OCI-LY7 (cell line): ENCODE results near the gene PLCG1. TPM values are rescaled to one million over a fixed set of nuclear protein-coding genes. Genes with fewer than 3 reads are reported as not detected.

Experiments
- BruUV-seq: library from RNA; stranded (reverse); fragments of 400-500 nt; replicated peaks from 2 replicates; lab custom pipeline; 2021; lab: Mats Ljungman, UMichigan
- CTCF ChIA-PET: fragments of 300-600 bp; sonication (Branson Sonifier 250); formaldehyde crosslinking; loops from one replicate; lab custom pipeline; 2022; ENCODE audit warnings: antibody characterized with exemption; ENCODE audit not compliant: unreplicated experiment; lab: Charles Lee
- POLR2A ChIA-PET: fragments of 300-600 bp; sonication (Branson Sonifier 250); formaldehyde crosslinking; loops from one replicate; lab custom pipeline; 2022; ENCODE audit warnings: antibody characterized with exemption; lab: Charles Lee
- DNase-seq: peaks from one replicate; pipeline ENCODE4 v3.0.0-alpha.2; 2015; ENCODE audit warnings: low spot score
- H2AFZ ChIP-seq: fragments of 200-600 bp; sonication (generic), shearing (Covaris generic); 2 replicates; pipeline ENCODE4 v1.6.1; 2014; ENCODE audit warnings: mild to moderate bottlenecking, antibody characterized with exemption, low read length, moderate library complexity
- H3K27ac ChIP-seq: fragments of 200-600 bp; sonication (generic); 2 replicates; pipeline ENCODE4 v1.5.1; 2014; ENCODE audit warnings: mixed run types, low read depth, mild to moderate bottlenecking, moderate library complexity, low read length, inconsistent platforms; ENCODE audit not compliant: poor library complexity, severe bottlenecking
- H3K36me3 ChIP-seq: fragments of 200-600 bp; sonication (generic); 2 replicates; pipeline ENCODE4 v1.6.1; 2014; ENCODE audit warnings: mild to moderate bottlenecking, antibody characterized with exemption, low read length, moderate library complexity, mixed read lengths; ENCODE audit not compliant: insufficient read depth
- H3K4me1 ChIP-seq: fragments of 200-600 bp; sonication (generic); 2 replicates; pipeline ENCODE4 v1.5.1; 2014; ENCODE audit warnings: mild to moderate bottlenecking, low read length; ENCODE audit not compliant: insufficient read depth, poor library complexity, severe bottlenecking
- H3K4me2 ChIP-seq: fragments of 200-600 bp; sonication (generic); 2 replicates; pipeline ENCODE4 v1.6.1; 2014; ENCODE audit warnings: mild to moderate bottlenecking, low read length
- H3K4me3 ChIP-seq: fragments of 200-600 bp; sonication (generic); 2 replicates; pipeline ENCODE4 v1.5.1; 2014; ENCODE audit warnings: mild to moderate bottlenecking, low read depth, low read length; ENCODE audit not compliant: poor library complexity, severe bottlenecking
- H3K79me2 ChIP-seq: fragments of 200-600 bp; sonication (generic); 2 replicates; pipeline ENCODE4 v1.6.1; 2016; ENCODE audit warnings: low read depth, mild to moderate bottlenecking, low read length, moderate library complexity, mixed read lengths; ENCODE audit not compliant: insufficient read depth
- H3K9me2 ChIP-seq: fragments of 200-600 bp; sonication (generic); 2 replicates; pipeline ENCODE4 v1.6.1; 2016; ENCODE audit warnings: mild to moderate bottlenecking, low read length, mixed read lengths; ENCODE audit not compliant: insufficient read depth
- H3K9me3 ChIP-seq: fragments of 200-600 bp; sonication (generic); 2 replicates; pipeline ENCODE4 v1.6.1; 2014; ENCODE audit warnings: mild to moderate bottlenecking, mixed run types, low read length, mixed read lengths
- H4K20me1 ChIP-seq: fragments of 200-600 bp; sonication (generic); 2 replicates; pipeline ENCODE4 v1.6.1; 2014; ENCODE audit warnings: mild to moderate bottlenecking, antibody characterized with exemption, low read length, moderate library complexity, mixed read lengths; ENCODE audit not compliant: insufficient read depth
- EZH2phosphoT487 ChIP-seq: fragments of 200-600 bp; sonication (generic); IDR thresholded peaks from 2 replicates; pipeline ENCODE4 v1.6.1; 2018; ENCODE audit warnings: low read depth, borderline replicate concordance, mild to moderate bottlenecking, mixed run types, antibody characterized with exemption, low read length, moderate library complexity, mixed read lengths
- intact Hi-C: fragments of 100-400 bp; cut with micrococcal nuclease; formaldehyde crosslinking; loops from one replicate; pipeline ENCODE4 v1.10.0; 2022; ENCODE audit not compliant: unreplicated experiment
- total RNA-seq, 2 experiments: library from RNA; depleted of rRNA in 1 of 2; stranded (reverse); fragments of >200 nt in 1 of 2; shearing (Covaris generic) in 1 of 2; gene quantifications; 2 replicates each; pipeline ENCODE4 v1.2.3, GENCODE V29; 2014 to 2022
- TF ChIP-seq, protein P1 (sequence below): fragments of 200-600 bp; sonication (generic); conservative IDR thresholded peaks from 2 replicates; pipeline ENCODE4 v1.5.1; 2014; ENCODE audit warnings: mild to moderate bottlenecking, antibody characterized with exemption, low read length, moderate library complexity, mixed read lengths

The PLCG1 gene
- total RNA-seq, 2 experiments from 2014 or later: 103 to 121 TPM

- no peaks in the 10 kb centered on the region for H3K9me3 ChIP-seq
- TF ChIP-seq, protein P1, sequence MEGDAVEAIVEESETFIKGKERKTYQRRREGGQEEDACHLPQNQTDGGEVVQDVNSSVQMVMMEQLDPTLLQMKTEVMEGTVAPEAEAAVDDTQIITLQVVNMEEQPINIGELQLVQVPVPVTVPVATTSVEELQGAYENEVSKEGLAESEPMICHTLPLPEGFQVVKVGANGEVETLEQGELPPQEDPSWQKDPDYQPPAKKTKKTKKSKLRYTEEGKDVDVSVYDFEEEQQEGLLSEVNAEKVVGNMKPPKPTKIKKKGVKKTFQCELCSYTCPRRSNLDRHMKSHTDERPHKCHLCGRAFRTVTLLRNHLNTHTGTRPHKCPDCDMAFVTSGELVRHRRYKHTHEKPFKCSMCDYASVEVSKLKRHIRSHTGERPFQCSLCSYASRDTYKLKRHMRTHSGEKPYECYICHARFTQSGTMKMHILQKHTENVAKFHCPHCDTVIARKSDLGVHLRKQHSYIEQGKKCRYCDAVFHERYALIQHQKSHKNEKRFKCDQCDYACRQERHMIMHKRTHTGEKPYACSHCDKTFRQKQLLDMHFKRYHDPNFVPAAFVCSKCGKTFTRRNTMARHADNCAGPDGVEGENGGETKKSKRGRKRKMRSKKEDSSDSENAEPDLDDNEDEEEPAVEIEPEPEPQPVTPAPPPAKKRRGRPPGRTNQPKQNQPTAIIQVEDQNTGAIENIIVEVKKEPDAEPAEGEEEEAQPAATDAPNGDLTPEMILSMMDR: no peak
- TF ChIP-seq EZH2phosphoT487: no peak
- H3K9me2 ChIP-seq: no peaks in the 10 kb centered on the region
- H3K4me3 ChIP-seq: no peak overlapping the region
- intact Hi-C loops: no loop called here
- ChIA-PET POLR2A (interaction anchor here (1.4 to 1.5 kb wide), 3 partner anchors 9 to 12 kb away, joined by 3 to 6 read pairs (median 3); no protein-coding TSS in a partner anchor), CTCF (no interaction called here)
- BruUV-seq: no TSS peak
- no peak overlapping the region for H3K4me2 ChIP-seq
- H4K20me1 ChIP-seq: peaks cover 8% of the 10 kb centered on the region; the same call in 1 of the 2 replicates
- H2AFZ ChIP-seq: no peak overlapping the region
- no peak for DNase-seq
- H3K4me1 ChIP-seq: peaks cover 48% of the 10 kb centered on the region
- peaks cover 62% of the 10 kb centered on the region; the same call in 1 of the 2 replicates for H3K79me2 ChIP-seq
- H3K27ac ChIP-seq: no peak overlapping the region
- peaks cover 6% of the 10 kb centered on the region; the same call in 1 of the 2 replicates for H3K36me3 ChIP-seq
These were observed 14.9 kb downstream of the PLCG1 start for GRCh38 chr20:41152108-41152757.

GRCh38 chr20:41154436-41155176, 17.3 kb downstream of the PLCG1 start:
- ChIA-PET POLR2A (interaction anchor here (0.7 to 0.8 kb wide), 2 partner anchors 11 to 163 kb away, joined by 3 read pairs; no protein-coding TSS in a partner anchor), CTCF (no interaction called here)
- Histone ChIP-seq H2AFZ (no peak overlapping the region), H3K9me2 (no peaks in the 10 kb centered on the region), H3K79me2 (peaks cover 63% of the 10 kb centered on the region), H3K4me3 (no peak overlapping the region), H3K36me3 (peaks cover 8% of the 10 kb centered on the region), H3K4me2 (no peak overlapping the region; the same call in 1 of the 2 replicates), H4K20me1 (no peaks in the 10 kb centered on the region; the same call in 1 of the 2 replicates), H3K9me3 (no peaks in the 10 kb centered on the region), H3K27ac (no peak overlapping the region), H3K4me1 (peaks cover 59% of the 10 kb centered on the region)
- BruUV-seq: no TSS peak
- TF ChIP-seq EZH2phosphoT487: no peak
- TF ChIP-seq, protein P1: no peak
- intact Hi-C loops: no loop called here
- DNase-seq: no peak
